HEK293T (cell line): ENCODE measurements around the gene ANAPC1.

ENCODE experiments used
- BHLHE40 ChIP-seq: fragments of 450-650 bp; IDR thresholded peaks from 2 replicates; pipeline ENCODE4 v1.6.1; 2016; ENCODE audit warnings: mild to moderate bottlenecking, moderate library complexity, borderline replicate concordance
- FOXA1 ChIP-seq: fragments of 450-650 bp; IDR thresholded peaks from 2 replicates; pipeline ENCODE4 v1.6.1; 2016; ENCODE audit warnings: mild to moderate bottlenecking
- FOXK2 ChIP-seq: fragments of 450-650 bp; IDR thresholded peaks from 2 replicates; pipeline ENCODE4 v1.6.1; 2016; ENCODE audit warnings: mild to moderate bottlenecking
- FOXM1 ChIP-seq: fragments of 450-650 bp; IDR thresholded peaks from 2 replicates; pipeline ENCODE4 v1.6.1; 2017; ENCODE audit warnings: mild to moderate bottlenecking, borderline replicate concordance
- SP1 ChIP-seq: fragments of 450-650 bp; IDR thresholded peaks from 2 replicates; pipeline ENCODE4 v1.6.1; 2017
- SUZ12 ChIP-seq: fragments of 450-650 bp; IDR thresholded peaks from 2 replicates; pipeline ENCODE4 v1.6.1; 2016; ENCODE audit warnings: mild to moderate bottlenecking
- TARDBP ChIP-seq: fragments of 450-650 bp; IDR thresholded peaks from 2 replicates; pipeline ENCODE4 v1.6.1; 2016
- ZNF384 ChIP-seq: fragments of 450-650 bp; IDR thresholded peaks from 2 replicates; pipeline ENCODE4 v1.6.1; 2016

- TF ChIP-seq ZNF384 (no peak), TARDBP (no peak), FOXA1 (no peak), FOXM1 (no peak), FOXK2 (no peak), SUZ12 (no peak), SP1 (no peak), BHLHE40 (no peak)
Measured at GRCh38 chr2:111897630-111897923, 13.6 kb upstream of the ANAPC1 start.
